HFFc6 (cell line): Measurements from ENCODE around the gene VEGFC. TPM values are rescaled to one million over a fixed set of nuclear protein-coding genes. Genes with fewer than 3 reads are reported as not detected.
A peak's percentile ranks its signal among the peaks of the same experiment; 100 is the strongest.

Experiments used
- DNase-seq: peaks from one replicate; pipeline ENCODE4 v3.0.0-alpha.2; 2018
- H3K27ac Mint-ChIP-seq: 2 replicates; pipeline ENCODE4 v1.8.0; 2020; ENCODE audit warnings: mild to moderate bottlenecking, mixed read lengths
- H3K27me3 Mint-ChIP-seq: 2 replicates; pipeline ENCODE4 v1.8.0; 2021; ENCODE audit warnings: mild to moderate bottlenecking, moderate library complexity, mixed read lengths; ENCODE audit not compliant: insufficient read depth
- H3K36me3 Mint-ChIP-seq: 2 replicates; pipeline ENCODE4 v1.8.0; 2021; ENCODE audit warnings: low read depth, mixed read lengths
- H3K4me1 Mint-ChIP-seq: 2 replicates; pipeline ENCODE4 v1.8.0; 2020; ENCODE audit warnings: low read depth, mixed read lengths
- H3K4me3 Mint-ChIP-seq: 2 replicates; pipeline ENCODE4 v1.8.0; 2020; ENCODE audit warnings: mild to moderate bottlenecking, moderate library complexity, mixed read lengths
- H3K9me3 Mint-ChIP-seq: 2 replicates; pipeline ENCODE4 v1.8.0; 2020; ENCODE audit warnings: mild to moderate bottlenecking, mixed read lengths
- CTCF ChIP-seq: fragments of 200-600 bp; sonication (generic); IDR thresholded peaks from 2 replicates; pipeline ENCODE4 v1.5.0; 2021; ENCODE audit warnings: antibody characterized with exemption, mild to moderate bottlenecking
- total RNA-seq, 6 experiments: library from RNA; stranded (reverse); fragmentation: NEBNext Ultra II Directional; extraction: Animal tissue kit (Norgen Biotek cat#: 25700); gene quantifications; 2 replicates in 1 of 6; 3 replicates in 5 of 6; pipeline ENCODE4 v1.2.3, GENCODE V29; 2021

VEGFC gene
- total RNA-seq, 6 experiments from 2014 or later = 323 to 374 (median 351) TPM

GRCh38 chr4:176825586-176825985, 32.9 kb upstream of the VEGFC start:
- Mint-ChIP-seq H3K4me3 (no peak overlapping the region), H3K9me3 (no peaks in the 10 kb centered on the region), H3K27ac (peak overlapping the region; percentile 23; the same call in 1 of the 2 replicates), H3K4me1 (peaks cover 52% of the 10 kb centered on the region), H3K27me3 (no peaks in the 10 kb centered on the region; the same call in none of the 2 replicates), H3K36me3 (peaks cover 25% of the 10 kb centered on the region)
- TF ChIP-seq CTCF = no peak
- no peak for DNase-seq

- Mint-ChIP-seq H3K27ac (no peak overlapping the region), H3K9me3 (no peaks in the 10 kb centered on the region), H3K27me3 (no peaks in the 10 kb centered on the region; the same call in none of the 2 replicates), H3K4me3 (no peak overlapping the region), H3K36me3 (peaks cover 25% of the 10 kb centered on the region), H3K4me1 (peaks cover 56% of the 10 kb centered on the region)
- DNase-seq = no peak
- TF ChIP-seq CTCF = no peak
These were observed 32.1 kb upstream of the VEGFC start for GRCh38 chr4:176824645-176825366.

GRCh38 chr4:176818531-176818930, 25.8 kb upstream of the VEGFC start:
- Mint-ChIP-seq H3K4me1 (peaks cover 72% of the 10 kb centered on the region), H3K4me3 (peak overlapping the region; percentile 31), H3K27me3 (no peaks in the 10 kb centered on the region), H3K36me3 (no peaks in the 10 kb centered on the region), H3K9me3 (no peaks in the 10 kb centered on the region), H3K27ac (peak overlapping the region; percentile 54)
- TF ChIP-seq CTCF = no peak
- DNase-seq = peak; percentile 21

- Mint-ChIP-seq H3K4me1 (peaks cover 81% of the 10 kb centered on the region), H3K27me3 (no peaks in the 10 kb centered on the region), H3K27ac (peak overlapping the region; percentile 64), H3K36me3 (no peaks in the 10 kb centered on the region), H3K9me3 (no peaks in the 10 kb centered on the region), H3K4me3 (peak overlapping the region; percentile 58)
- DNase-seq = no peak
- no peak for TF ChIP-seq CTCF
These were observed 24.5 kb upstream of the VEGFC start for GRCh38 chr4:176817204-176817603.

- TF ChIP-seq CTCF = no peak
- Mint-ChIP-seq H3K4me3 (peak overlapping the region; percentile 79), H3K4me1 (peaks cover 83% of the 10 kb centered on the region), H3K27ac (peak overlapping the region; percentile 90), H3K9me3 (no peaks in the 10 kb centered on the region), H3K36me3 (no peaks in the 10 kb centered on the region), H3K27me3 (no peaks in the 10 kb centered on the region)
- peak; percentile 68 for DNase-seq
These were observed 22.0 kb upstream of the VEGFC start for GRCh38 chr4:176814770-176815169.
